Hypothalamus (tissue), 51 donors: ENCODE data around the gene MUC20.
"Not testable (repeated sequence)": the region's sequence is repeated elsewhere in the genome, so short reads cannot be mapped to it uniquely, and the experiment has no call there.

Experiments
- DNase-seq, 51 donors: peaks; one replicate each; lab custom pipeline; 2025; lab: John Stamatoyannopoulos, UW

MUC20 gene

GRCh38 chr3:195720831-195721506 lies at the start of gene MUC20:
Gene MUC20 (plus strand): TSS chr3:195720978. CDS start chr3:195721008, 30 bp downstream.
- DNase-seq = not testable (repeated sequence)

GRCh38 chr3:195671283-195671682 lies 49.5 kb upstream of the MUC20 start:
- DNase-seq = not testable (repeated sequence)

- DNase-seq = not testable (repeated sequence)
Observed at GRCh38 chr3:195673711-195674110, 47.1 kb upstream of the MUC20 start.

- not testable (repeated sequence) for DNase-seq
Observed at GRCh38 chr3:195678391-195679015, 42.3 kb upstream of the MUC20 start.

GRCh38 chr3:195680690-195681089 lies 40.1 kb upstream of the MUC20 start:
- DNase-seq = not testable (repeated sequence)

- not testable (repeated sequence) for DNase-seq
Observed at GRCh38 chr3:195681458-195682103, 39.2 kb upstream of the MUC20 start.

- DNase-seq = not testable (repeated sequence)
Observed at GRCh38 chr3:195682104-195682742, 38.6 kb upstream of the MUC20 start.

GRCh38 chr3:195683722-195684526 lies 36.9 kb upstream of the MUC20 start:
- DNase-seq = not testable (repeated sequence)

GRCh38 chr3:195684527-195685257 lies 36.1 kb upstream of the MUC20 start:
- DNase-seq = not testable (repeated sequence)

- DNase-seq = not testable (repeated sequence)
Observed at GRCh38 chr3:195686537-195687208, 34.1 kb upstream of the MUC20 start.

- not testable (repeated sequence) for DNase-seq
Observed at GRCh38 chr3:195687209-195687760, 33.5 kb upstream of the MUC20 start.

- not testable (repeated sequence) for DNase-seq
Observed at GRCh38 chr3:195688471-195689183, 32.2 kb upstream of the MUC20 start.

- not testable (repeated sequence) for DNase-seq
Observed at GRCh38 chr3:195689184-195690070, 31.4 kb upstream of the MUC20 start.

- DNase-seq = no peak
Observed at GRCh38 chr3:195690951-195691350, 29.8 kb upstream of the MUC20 start.

GRCh38 chr3:195691596-195692353 lies 29.0 kb upstream of the MUC20 start:
- DNase-seq = not testable (repeated sequence)

GRCh38 chr3:195692354-195692685 lies 28.5 kb upstream of the MUC20 start:
- DNase-seq = no peak
